HT1080 (cell line): ENCODE data around the gene YWHAG. TPM values are rescaled to one million over a fixed set of nuclear protein-coding genes. Genes with fewer than 3 reads are reported as not detected.
"Not testable (repeated sequence)": the region's sequence is repeated elsewhere in the genome, so short reads cannot be mapped to it uniquely, and the experiment has no call there.

Experiments used
- DNase-seq: peaks from one replicate; pipeline ENCODE4 v3.0.0-alpha.2; 2015; ENCODE audit warnings: low read depth
- total RNA-seq: library from RNA; depleted of rRNA; stranded (reverse); fragments of >200 nt; shearing (Covaris generic); gene quantifications from 2 replicates; pipeline ENCODE4 v1.2.3, GENCODE V29; 2014

Gene YWHAG
- total RNA-seq, 1 experiment from 2014 or later: 93.3 TPM

GRCh38 chr7:76380623-76380966 is 21.8 kb upstream of the YWHAG start:
- DNase-seq: no peak

- peak; percentile 28 for DNase-seq
Observed at GRCh38 chr7:76377186-76377918, 18.6 kb upstream of the YWHAG start.

- DNase-seq: no peak
Observed at GRCh38 chr7:76375251-76375650, 16.5 kb upstream of the YWHAG start.

GRCh38 chr7:76372984-76373833 is 14.4 kb upstream of the YWHAG start:
- peak; percentile 78 for DNase-seq

- DNase-seq: no peak
Observed at GRCh38 chr7:76371396-76371795, 12.6 kb upstream of the YWHAG start.

GRCh38 chr7:76369018-76369417 is 10.2 kb upstream of the YWHAG start:
- no peak for DNase-seq

GRCh38 chr7:76368190-76368589 is 9.4 kb upstream of the YWHAG start:
- no peak for DNase-seq

- DNase-seq: peak; percentile 90
Observed at GRCh38 chr7:76364198-76364584, 5.4 kb upstream of the YWHAG start.

GRCh38 chr7:76363754-76364153 is 5.0 kb upstream of the YWHAG start:
- DNase-seq: not testable (repeated sequence)

- DNase-seq: no peak
Observed at GRCh38 chr7:76359978-76360638, 1.3 kb upstream of the YWHAG start.

GRCh38 chr7:76359111-76359977 is 553 bp upstream of the YWHAG start:
- DNase-seq: peak; percentile 97

- DNase-seq: peak; percentile 42
Observed at GRCh38 chr7:76358011-76358480, 745 bp downstream of the YWHAG start.

GRCh38 chr7:76357475-76358010 is 1.2 kb downstream of the YWHAG start:
- no peak for DNase-seq

GRCh38 chr7:76356823-76357222 is 2.0 kb downstream of the YWHAG start:
- DNase-seq: no peak

- DNase-seq: no peak
Observed at GRCh38 chr7:76356115-76356514, 2.7 kb downstream of the YWHAG start.

GRCh38 chr7:76354981-76355730 is 3.6 kb downstream of the YWHAG start:
- DNase-seq: no peak

- no peak for DNase-seq
Observed at GRCh38 chr7:76354516-76354915, 4.3 kb downstream of the YWHAG start.

GRCh38 chr7:76353744-76354143 is 5.0 kb downstream of the YWHAG start:
- DNase-seq: no peak

GRCh38 chr7:76352193-76352592 is 6.6 kb downstream of the YWHAG start:
- DNase-seq: no peak

GRCh38 chr7:76351372-76351771 is 7.4 kb downstream of the YWHAG start:
- DNase-seq: no peak
